Measurements from ENCODE around the gene C14orf132.

DNA sequence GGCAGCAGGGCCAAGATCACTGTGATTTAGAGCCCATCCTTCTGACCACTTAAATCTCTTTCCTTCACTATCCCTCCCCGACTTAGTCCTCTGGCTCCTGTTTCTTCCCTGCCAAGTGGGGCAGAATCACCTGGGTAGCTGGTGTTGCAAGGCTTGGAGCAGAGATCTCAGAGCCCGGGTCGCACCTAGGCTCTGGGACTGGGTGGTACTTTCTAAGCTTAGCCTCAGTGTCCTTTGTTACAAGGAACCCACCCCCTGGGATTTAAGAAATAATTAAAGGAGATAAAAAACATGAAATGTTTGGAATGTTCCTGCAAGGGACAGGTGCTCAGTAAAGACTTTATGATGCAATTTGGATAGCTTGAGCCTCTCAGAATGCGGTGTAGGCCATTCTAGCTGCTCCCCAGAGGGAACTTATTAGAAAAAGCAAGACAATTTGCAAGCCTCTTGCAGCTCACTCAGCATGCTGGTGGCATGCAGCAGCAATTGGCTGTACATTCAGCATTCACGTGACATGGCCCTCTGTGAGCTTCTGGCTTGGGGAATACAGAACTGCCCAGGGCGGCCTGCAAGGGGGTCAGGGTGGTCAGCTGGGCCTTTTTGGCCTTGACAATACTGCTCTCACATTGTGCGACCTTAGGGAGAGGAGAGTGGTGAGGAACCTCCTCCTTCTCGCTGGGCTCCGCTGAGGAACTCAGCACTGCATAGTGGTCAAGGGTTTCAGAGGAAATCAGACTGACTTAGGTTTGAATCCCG, 16.8 kb downstream of the C14orf132 start:
- TF ChIP-seq TAF1 (IDR thresholded peaks at IDR 0.05; ENCODE audit: borderline replicate concordance, low read depth, low read length) (no peak), POLR2AphosphoS5 (IDR thresholded peaks at IDR 0.05; ENCODE audit: low read depth, low read length) (no peak)

Measured in GM12892 (cell line).